Brain microvascular endothelial cell (primary cell): ENCODE measurements around the gene PLAGL2.

Source experiments
- DNase-seq: peaks from one replicate; pipeline ENCODE4 v3.0.0-alpha.2; 2020
- H3K27ac ChIP-seq: fragments of 250-450 bp; sonication (Bioruptor Pico); 2 replicates; pipeline ENCODE4 v1.5.1; 2020; ENCODE audit warnings: mild to moderate bottlenecking, moderate library complexity
- H3K27me3 ChIP-seq: fragments of 250-450 bp; sonication (Bioruptor Pico); replicated peaks from 2 replicates; pipeline ENCODE4 v1.5.1; 2020; ENCODE audit warnings: mild to moderate bottlenecking
- H3K36me3 ChIP-seq: fragments of 250-450 bp; sonication (Bioruptor Pico); replicated peaks from 2 replicates; pipeline ENCODE4 v1.5.1; 2020; ENCODE audit warnings: mild to moderate bottlenecking
- H3K4me3 ChIP-seq: 2 replicates; pipeline ENCODE4 v1.5.1; 2011; ENCODE audit warnings: low read depth, mild to moderate bottlenecking, control low read depth, low read length, moderate library complexity
- CTCF ChIP-seq: IDR thresholded peaks from 2 replicates; pipeline ENCODE4 v1.5.1; 2011; ENCODE audit warnings: low read depth, mild to moderate bottlenecking, moderate library complexity, low read length, control low read depth, inconsistent platforms; ENCODE audit errors: missing control alignments
- in situ Hi-C: cut with HindIII; loops from 2 replicates; pipeline ENCODE4 v1.10.0; 2017; ENCODE audit warnings: low sequenced_read_pairs, low pct_ligation_motif_present

PLAGL2 gene

GRCh38 chr20:32152421-32153155, 55.0 kb downstream of the PLAGL2 start:
- H3K36me3 ChIP-seq, result peaks cover 58% of the 10 kb centered on the region
- in situ Hi-C loops, result no loop called here
- no peak overlapping the region for H3K27ac ChIP-seq
- TF ChIP-seq CTCF, result no peak
- no peak overlapping the region for H3K4me3 ChIP-seq
- no peaks in the 10 kb centered on the region for H3K27me3 ChIP-seq
- no peak for DNase-seq

- Histone ChIP-seq H3K27ac (no peak overlapping the region), H3K27me3 (no peaks in the 10 kb centered on the region), H3K36me3 (peaks cover 70% of the 10 kb centered on the region), H3K4me3 (no peak overlapping the region)
- no peak for TF ChIP-seq CTCF
- in situ Hi-C loops, result no loop called here
- no peak for DNase-seq
Measured at GRCh38 chr20:32150291-32150848, 57.2 kb downstream of the PLAGL2 start.

GRCh38 chr20:32149566-32150170, 57.9 kb downstream of the PLAGL2 start:
- in situ Hi-C loops, result no loop called here
- no peak overlapping the region for H3K4me3 ChIP-seq
- no peak for TF ChIP-seq CTCF
- no peak for DNase-seq
- no peak overlapping the region for H3K27ac ChIP-seq
- H3K36me3 ChIP-seq, result peaks cover 74% of the 10 kb centered on the region
- H3K27me3 ChIP-seq, result no peaks in the 10 kb centered on the region

GRCh38 chr20:32144898-32145662, 62.5 kb downstream of the PLAGL2 start:
- H3K27me3 ChIP-seq, result no peaks in the 10 kb centered on the region
- TF ChIP-seq CTCF, result no peak
- DNase-seq, result no peak
- no peak overlapping the region for H3K4me3 ChIP-seq
- H3K36me3 ChIP-seq, result peaks cover 68% of the 10 kb centered on the region
- in situ Hi-C loops, result no loop called here
- H3K27ac ChIP-seq, result no peak overlapping the region

- H3K27ac ChIP-seq, result no peak overlapping the region
- no peak overlapping the region for H3K4me3 ChIP-seq
- H3K36me3 ChIP-seq, result peaks cover 75% of the 10 kb centered on the region
- in situ Hi-C loops, result no loop called here
- no peaks in the 10 kb centered on the region for H3K27me3 ChIP-seq
- no peak for DNase-seq
- no peak for TF ChIP-seq CTCF
Measured at GRCh38 chr20:32142991-32143390, 64.6 kb downstream of the PLAGL2 start.
